Body of pancreas (tissue), 4 donors: ENCODE results near the gene ZFP92. TPM values are rescaled to one million over a fixed set of nuclear protein-coding genes. Genes with fewer than 3 reads are reported as not detected.

Source experiments
- ATAC-seq: fragments of 150-250 bp; one replicate; pipeline ENCODE4 v1.9.1; 2016
- DNase-seq, 4 donors: peaks; one replicate each; pipeline ENCODE4 v3.0.0-alpha.2; 2019
- H3K27ac ChIP-seq, 4 donors: fragments of 200-600 bp; sonication (generic); 1 replicate in 3 of 4; 2 replicates in 1 of 4; pipeline versions ENCODE4 v1.5.1 to v1.6.1; 2016 to 2019; ENCODE audit warnings: mild to moderate bottlenecking in 1 of 4, mixed read lengths in 1 of 4, moderate library complexity in 1 of 4
- H3K27me3 ChIP-seq, 2 donors: fragments of 200-600 bp; sonication (generic); one replicate each; pipeline ENCODE4 v1.6.0; 2016; ENCODE audit warnings: mild to moderate bottlenecking in 1 of 2
- H3K36me3 ChIP-seq, 2 donors: fragments of 200-600 bp; sonication (generic); replicated peaks in 1 of 2; 2 replicates each; pipeline ENCODE4 v1.5.1; 2016; ENCODE audit warnings: low read depth in 2 of 2; ENCODE audit not compliant: insufficient read depth in 1 of 2
- H3K4me1 ChIP-seq: fragments of 200-600 bp; sonication (generic); one replicate; pipeline ENCODE4 v1.6.0; 2016
- H3K4me3 ChIP-seq, 2 donors: fragments of 200-600 bp; sonication (generic); 1 replicate in 1 of 2; 2 replicates in 1 of 2; pipeline ENCODE4 v1.5.1; 2016 to 2019
- H3K9me3 ChIP-seq, 3 donors: fragments of 200-600 bp; sonication (generic); 1 replicate in 2 of 3; 2 replicates in 1 of 3; pipeline ENCODE4 v1.5.1; 2016
- POLR2A ChIP-seq, 3 donors: fragments of 450-650 bp; IDR thresholded peaks; one replicate each; pipeline ENCODE4 v1.6.1; 2016; ENCODE audit warnings: antibody characterized with exemption in 3 of 3, mild to moderate bottlenecking in 2 of 3
- WGBS, 2 donors: methylation state at CpG; one replicate each; pipeline ENCODE4 v1.1.5; 2017; 5-methylcytosine and 5-hydroxymethylcytosine counted together
- intact Hi-C: fragments of 100-400 bp; cut with DNase I; formaldehyde crosslinking; loops from one replicate; pipeline ENCODE4 v1.15.1; 2023
- total RNA-seq, 2 donors: library from RNA; depleted of rRNA; stranded (reverse); fragments of >200 nt; gene quantifications; one replicate each; pipeline ENCODE4 v1.1.0, GENCODE V29; 2016
- TF ChIP-seq, protein P1 (sequence below), 7 experiments: fragments of 450-650 bp in 4 of 7; fragments of 200-600 bp in 3 of 7; sonication (generic) in 3 of 7; IDR thresholded peaks; one replicate each; pipeline ENCODE4 v1.5.1; 2016 to 2019; ENCODE audit warnings: antibody characterized with exemption in 7 of 7

Gene ZFP92
- total RNA-seq, 2 donors from 2014 or later = 0.33 to 0.78 TPM

DNA sequence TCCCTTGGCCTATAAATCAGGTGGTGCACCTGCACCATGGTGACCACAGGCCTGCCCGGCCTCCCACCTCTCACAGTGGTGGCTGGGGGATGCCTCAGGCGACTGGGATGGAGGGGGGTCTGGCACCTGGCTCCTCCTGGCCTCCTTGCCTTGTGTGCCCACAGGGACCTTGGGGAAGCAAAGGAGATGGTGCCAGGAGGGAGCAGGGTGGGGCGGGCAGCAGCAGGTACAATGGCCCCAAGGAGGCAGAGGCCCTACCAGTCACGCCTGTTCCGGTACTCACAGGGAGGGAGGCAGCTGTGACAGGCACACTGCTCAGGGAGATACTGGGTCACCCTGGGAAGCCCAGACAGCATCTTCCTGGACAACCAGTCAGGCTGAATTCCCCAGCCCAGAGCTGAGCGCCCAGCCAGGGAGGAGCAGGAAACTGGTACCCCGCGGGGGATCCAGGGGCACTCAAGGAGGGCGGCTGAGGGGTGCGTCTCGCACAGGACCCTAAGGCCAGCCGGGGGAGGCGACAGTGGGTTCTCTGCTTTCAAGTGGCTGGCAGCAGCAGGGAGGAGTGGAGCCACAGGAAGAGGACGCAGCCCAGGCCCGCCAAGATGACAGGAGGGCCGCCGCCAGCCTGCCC lies 35.8 kb downstream of the ZFP92 start:
- intact Hi-C loops = no loop called here
- ATAC-seq (no peak), DNase-seq (no peak)
- Histone ChIP-seq H3K27me3 (no peaks in the 10 kb centered on the region), H3K9me3 (no peaks in the 10 kb centered on the region), H3K4me1 (no peaks in the 10 kb centered on the region), H3K4me3 (no peak overlapping the region), H3K36me3 (no peaks in the 10 kb centered on the region), H3K27ac (no peak overlapping the region)
- TF ChIP-seq, protein P1, sequence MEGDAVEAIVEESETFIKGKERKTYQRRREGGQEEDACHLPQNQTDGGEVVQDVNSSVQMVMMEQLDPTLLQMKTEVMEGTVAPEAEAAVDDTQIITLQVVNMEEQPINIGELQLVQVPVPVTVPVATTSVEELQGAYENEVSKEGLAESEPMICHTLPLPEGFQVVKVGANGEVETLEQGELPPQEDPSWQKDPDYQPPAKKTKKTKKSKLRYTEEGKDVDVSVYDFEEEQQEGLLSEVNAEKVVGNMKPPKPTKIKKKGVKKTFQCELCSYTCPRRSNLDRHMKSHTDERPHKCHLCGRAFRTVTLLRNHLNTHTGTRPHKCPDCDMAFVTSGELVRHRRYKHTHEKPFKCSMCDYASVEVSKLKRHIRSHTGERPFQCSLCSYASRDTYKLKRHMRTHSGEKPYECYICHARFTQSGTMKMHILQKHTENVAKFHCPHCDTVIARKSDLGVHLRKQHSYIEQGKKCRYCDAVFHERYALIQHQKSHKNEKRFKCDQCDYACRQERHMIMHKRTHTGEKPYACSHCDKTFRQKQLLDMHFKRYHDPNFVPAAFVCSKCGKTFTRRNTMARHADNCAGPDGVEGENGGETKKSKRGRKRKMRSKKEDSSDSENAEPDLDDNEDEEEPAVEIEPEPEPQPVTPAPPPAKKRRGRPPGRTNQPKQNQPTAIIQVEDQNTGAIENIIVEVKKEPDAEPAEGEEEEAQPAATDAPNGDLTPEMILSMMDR (IDR thresholded peaks at IDR 0.05) = no peak
- no peak for TF ChIP-seq POLR2A (IDR thresholded peaks at IDR 0.05)
- 100% methylated on average over 1 of the region's 17 CpGs; no CpG with 5 or more reads in 1 of the 2 donors for WGBS, 2 donors

DNA sequence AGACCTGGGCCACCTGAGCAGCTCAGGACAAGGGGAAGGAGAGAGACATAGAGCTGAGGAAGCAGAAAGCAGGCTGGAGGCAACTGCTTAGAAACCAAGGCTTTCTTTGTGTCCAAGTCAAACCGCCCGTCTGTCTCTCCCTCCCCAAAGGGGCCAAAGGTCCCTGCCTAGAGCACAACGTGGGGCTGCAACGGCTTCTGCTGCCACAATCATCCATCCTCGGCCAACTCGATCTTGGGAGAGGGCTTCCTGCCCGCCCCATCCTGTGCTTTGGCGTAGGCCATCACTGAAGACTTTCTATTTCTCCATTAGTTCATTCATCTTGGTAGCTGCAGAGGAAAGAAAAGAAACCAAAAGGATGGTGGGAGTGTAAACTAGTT lies 36.3 kb downstream of the ZFP92 start:
- TF ChIP-seq POLR2A (IDR thresholded peaks at IDR 0.05) = no peak
- TF ChIP-seq, protein P1 (IDR thresholded peaks at IDR 0.05) = no peak
- no peak for DNase-seq
- Histone ChIP-seq H3K4me1 (no peaks in the 10 kb centered on the region), H3K27me3 (no peaks in the 10 kb centered on the region), H3K27ac (no peak overlapping the region), H3K9me3 (no peaks in the 10 kb centered on the region), H3K36me3 (no peaks in the 10 kb centered on the region), H3K4me3 (no peak overlapping the region)
- 87% methylated on average over 3 of the region's 8 CpGs; no CpG with 5 or more reads in 1 of the 2 donors for WGBS, 2 donors
- intact Hi-C loops = no loop called here
- ATAC-seq = no peak

DNA sequence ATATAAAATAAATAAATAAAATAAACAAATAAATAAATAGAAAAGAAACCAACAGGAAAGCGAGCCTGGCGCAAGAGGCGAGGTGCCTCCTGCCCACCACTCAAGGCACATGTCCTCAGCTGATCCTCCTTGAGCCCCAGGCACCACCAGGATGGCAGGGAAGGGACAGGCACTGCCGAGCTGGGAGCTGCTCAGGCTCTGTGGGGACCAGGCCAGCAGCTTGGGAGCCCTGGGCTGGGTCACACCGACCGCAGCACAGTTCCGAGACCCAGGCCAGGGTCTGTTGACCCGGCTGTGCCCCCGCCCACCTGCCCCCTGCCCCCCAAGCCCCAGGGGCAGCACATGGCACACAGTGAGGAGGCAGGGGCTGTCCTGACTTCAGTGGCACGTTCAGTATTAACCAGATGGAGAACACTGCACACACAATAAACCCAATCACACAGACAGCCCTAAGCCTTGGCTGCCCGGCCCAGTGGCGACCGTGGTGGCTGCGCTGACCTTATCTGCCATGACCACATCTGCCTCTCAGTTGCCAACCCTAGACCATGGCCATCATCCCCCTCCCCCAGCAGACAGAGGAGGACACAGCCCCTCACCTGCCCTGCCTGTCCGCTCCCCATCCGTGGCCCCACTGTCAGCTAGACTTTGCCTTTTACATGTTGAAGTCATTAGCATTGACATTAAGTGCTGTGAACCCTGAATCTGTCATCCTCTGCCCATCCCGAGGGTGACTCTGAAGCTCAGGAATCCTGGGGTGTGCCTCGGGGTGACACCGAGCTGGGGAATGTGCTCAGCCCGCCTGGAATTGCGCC lies 37.5 kb downstream of the ZFP92 start:
- no peak for DNase-seq
- ATAC-seq = no peak
- Histone ChIP-seq H3K36me3 (no peaks in the 10 kb centered on the region), H3K4me1 (no peaks in the 10 kb centered on the region), H3K9me3 (no peaks in the 10 kb centered on the region), H3K27ac (no peak overlapping the region), H3K4me3 (no peak overlapping the region), H3K27me3 (no peaks in the 10 kb centered on the region)
- WGBS, 2 donors = 90 to 96% methylated on average over 9 to 11 of the region's 21 CpGs
- intact Hi-C loops = no loop called here
- TF ChIP-seq, protein P1 (IDR thresholded peaks at IDR 0.05) = no peak
- TF ChIP-seq POLR2A (IDR thresholded peaks at IDR 0.05) = no peak

DNA sequence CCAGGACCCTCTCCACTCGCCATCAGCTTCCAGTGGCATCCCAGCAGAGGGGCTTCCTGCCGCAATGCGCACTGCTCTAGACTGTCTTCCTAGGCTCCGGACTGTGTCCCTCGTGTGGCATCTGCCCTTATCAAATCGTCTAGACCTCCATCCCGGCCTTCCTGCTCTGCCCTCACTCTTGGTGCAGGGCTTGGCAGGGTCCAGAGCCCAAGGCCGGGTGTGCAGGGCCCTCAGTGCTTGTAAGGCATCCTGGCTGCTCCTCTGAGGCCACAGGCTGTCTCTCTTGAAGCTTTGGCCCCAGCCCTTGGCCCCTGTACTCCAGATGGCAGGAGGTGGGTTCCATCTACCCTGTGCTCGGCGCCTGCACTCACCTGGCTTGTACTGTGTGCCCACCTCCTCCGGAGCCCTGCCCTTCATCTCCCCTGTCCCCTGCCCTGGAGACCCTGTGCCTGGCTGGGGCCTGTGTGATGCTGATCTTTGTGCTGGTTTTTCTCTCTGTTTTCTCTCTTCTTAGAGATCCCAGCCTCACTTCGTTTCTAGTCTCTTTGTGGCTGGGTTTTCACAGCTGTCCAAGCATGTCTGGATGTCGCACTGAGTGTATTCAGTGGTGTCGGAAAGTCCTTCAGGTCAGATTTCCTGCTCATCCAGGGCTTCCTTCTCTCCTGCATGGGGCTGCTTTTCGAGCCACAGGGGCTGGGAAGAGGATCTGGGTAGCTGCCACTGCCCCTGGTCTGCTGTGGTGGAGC lies 38.3 kb downstream of the ZFP92 start:
- TF ChIP-seq POLR2A (IDR thresholded peaks at IDR 0.05) = no peak
- TF ChIP-seq, protein P1 (IDR thresholded peaks at IDR 0.05) = no peak
- ATAC-seq (no peak), DNase-seq (no peak)
- intact Hi-C loops = no loop called here
- Histone ChIP-seq H3K27ac (no peak overlapping the region), H3K4me3 (no peak overlapping the region), H3K27me3 (no peaks in the 10 kb centered on the region), H3K36me3 (no peaks in the 10 kb centered on the region), H3K9me3 (no peaks in the 10 kb centered on the region), H3K4me1 (no peaks in the 10 kb centered on the region)
- 84 to 94% methylated on average over 6 to 8 of the region's 15 CpGs for WGBS, 2 donors
